Aorta (tissue), 5 donors: ENCODE data around the gene ASAP2. TPM values are rescaled to one million over a fixed set of nuclear protein-coding genes. Genes with fewer than 3 reads are reported as not detected.

Experiments used
- ATAC-seq: fragments of 200-7000 bp; cut with Tn5 transposase; one replicate; pipeline ENCODE4 v1.9.1; 2022; ENCODE audit warnings: moderate library complexity; ENCODE audit not compliant: low FRiP score
- DNase-seq, 2 donors: peaks; one replicate each; pipeline ENCODE4 v3.0.0-alpha.2; 2020
- H3K27ac ChIP-seq, 2 donors: one replicate each; pipeline ENCODE4 v1.5.1; 2013; ENCODE audit warnings: low read length in 2 of 2, mild to moderate bottlenecking in 2 of 2, moderate library complexity in 2 of 2, control low read depth in 1 of 2, inconsistent platforms in 1 of 2, low read depth in 1 of 2
- H3K27me3 ChIP-seq, 2 donors: one replicate each; pipeline ENCODE4 v1.6.1; 2013; ENCODE audit warnings: control low read depth in 1 of 2, low read length in 1 of 2, mild to moderate bottlenecking in 1 of 2, moderate library complexity in 1 of 2; ENCODE audit not compliant: insufficient read depth in 2 of 2, control insufficient read depth in 1 of 2
- H3K36me3 ChIP-seq, 2 donors: one replicate each; pipeline ENCODE4 v1.6.1; 2013; ENCODE audit warnings: control low read depth in 1 of 2, low read length in 1 of 2, mild to moderate bottlenecking in 1 of 2; ENCODE audit not compliant: insufficient read depth in 2 of 2, control insufficient read depth in 1 of 2
- H3K4me1 ChIP-seq, 2 donors: one replicate each; pipeline ENCODE4 v1.6.1; 2013; ENCODE audit warnings: low read length in 2 of 2, control low read depth in 1 of 2, mild to moderate bottlenecking in 1 of 2, moderate library complexity in 1 of 2; ENCODE audit not compliant: insufficient read depth in 2 of 2, control insufficient read depth in 1 of 2
- H3K4me3 ChIP-seq, 2 donors: one replicate each; pipeline ENCODE4 v1.5.1; 2013; ENCODE audit warnings: low read length in 2 of 2, control low read depth in 1 of 2, mild to moderate bottlenecking in 1 of 2
- H3K9me3 ChIP-seq: one replicate; pipeline ENCODE4 v1.6.1; 2013; ENCODE audit warnings: mild to moderate bottlenecking, low read length; ENCODE audit not compliant: control insufficient read depth
- WGBS, 2 donors: extraction: QIAGEN DNeasy Blood & Tissue Kit; methylation state at CpG; one replicate each; pipeline ENCODE4 v1.1.7; 2013; 5-methylcytosine and 5-hydroxymethylcytosine counted together
- intact Hi-C, 2 donors: fragments of 100-400 bp; cut with DNase I; formaldehyde crosslinking; loops; one replicate each; pipeline versions ENCODE4 v1.14.2 to v1.15.0; 2022
- polyA plus RNA-seq, 2 donors: library from polyadenylated mRNA; stranded (reverse); fragments of 200-250 nt; gene quantifications; one replicate each; pipeline ENCODE4 v1.2.3, GENCODE V29; 2013
- total RNA-seq, 2 donors: library from RNA; stranded (reverse); fragmentation: NEBNext Ultra II Directional; extraction: Animal tissue kit (Norgen Biotek cat#: 25700); gene quantifications; one replicate each; pipeline ENCODE4 v1.2.1, GENCODE V29; 2021
- donor health status: healthy with polysubstance abuse.
- donor health status: Bipolar disorder and iron deficiency.
- donor health status: DM: no; HTN: no; CAD: no.
- donor health status: DM: no; HTN: no; CAD: no.
- donor health status: DM: yes; HTN: yes; CAD: no.

The ASAP2 gene
- total and polyA plus RNA-seq, 4 donors = 16.7 to 72.4 (median 48.8) TPM

DNA sequence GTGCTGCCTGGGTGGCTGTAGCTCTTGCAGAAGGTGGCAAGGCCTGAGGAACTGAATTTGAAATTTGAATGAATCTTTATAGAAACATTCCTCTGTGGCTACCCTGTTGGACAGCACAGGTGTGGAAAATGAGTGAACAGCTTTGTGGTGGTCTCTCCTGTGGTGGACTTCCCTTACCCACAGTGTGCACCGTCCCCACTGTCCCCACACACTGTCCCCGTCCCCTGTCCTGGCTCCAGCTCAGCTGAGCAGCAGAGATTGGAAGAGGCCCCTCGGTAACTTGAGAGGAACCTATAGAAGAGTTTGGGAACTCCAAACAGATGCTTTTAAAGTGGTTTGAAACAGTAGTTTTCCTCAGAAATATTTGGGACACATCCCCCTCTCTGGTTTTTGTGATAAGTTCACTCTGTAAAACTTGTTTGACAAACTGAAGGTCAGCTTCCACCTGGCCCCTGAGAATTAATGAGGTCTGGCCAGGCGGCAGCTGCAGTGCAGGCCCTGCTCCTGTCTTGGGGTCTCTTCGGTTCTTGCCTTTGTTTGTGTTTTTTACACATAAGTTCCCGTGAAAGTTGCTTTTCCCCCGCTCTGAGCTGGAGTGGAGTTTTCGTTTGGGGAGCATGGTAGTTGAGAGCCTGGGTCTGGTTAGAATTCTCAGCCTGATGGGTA lies 63.2 kb downstream of the ASAP2 start:
- WGBS, 2 donors = 68 to 69% methylated on average over 8 of the region's 8 CpGs
- no peaks in the 10 kb centered on the region for H3K27me3 ChIP-seq
- no peak overlapping the region for H3K27ac ChIP-seq
- H3K36me3 ChIP-seq = no peaks in the 10 kb centered on the region
- no peaks in the 10 kb centered on the region for H3K9me3 ChIP-seq
- ATAC-seq (no peak), DNase-seq (no peak)
- intact Hi-C loops = no loop called here
- H3K4me1 ChIP-seq = no peaks in the 10 kb centered on the region
- no peak overlapping the region for H3K4me3 ChIP-seq

GRCh38 chr2:9271091-9271490 lies 64.5 kb downstream of the ASAP2 start:
- ATAC-seq (no peak), DNase-seq (no peak)
- no peak overlapping the region for H3K27ac ChIP-seq
- no peaks in the 10 kb centered on the region for H3K9me3 ChIP-seq
- intact Hi-C loops = no loop called here
- H3K27me3 ChIP-seq = no peaks in the 10 kb centered on the region
- no peaks in the 10 kb centered on the region for H3K4me1 ChIP-seq
- 80 to 88% methylated on average over 5 of the region's 5 CpGs for WGBS, 2 donors
- no peaks in the 10 kb centered on the region for H3K36me3 ChIP-seq
- H3K4me3 ChIP-seq = no peak overlapping the region

GRCh38 chr2:9271691-9272090 lies 65.1 kb downstream of the ASAP2 start:
- Histone ChIP-seq H3K4me1 (no peaks in the 10 kb centered on the region), H3K27ac (no peak overlapping the region), H3K4me3 (no peak overlapping the region), H3K36me3 (no peaks in the 10 kb centered on the region), H3K9me3 (no peaks in the 10 kb centered on the region), H3K27me3 (no peaks in the 10 kb centered on the region)
- ATAC-seq (no peak), DNase-seq (no peak)
- intact Hi-C loops = no loop called here
- 95 to 96% methylated on average over 5 of the region's 5 CpGs for WGBS, 2 donors

GRCh38 chr2:9273486-9274130 lies 67.0 kb downstream of the ASAP2 start:
- Histone ChIP-seq H3K27me3 (no peaks in the 10 kb centered on the region), H3K27ac (no peak overlapping the region), H3K9me3 (no peaks in the 10 kb centered on the region), H3K36me3 (no peaks in the 10 kb centered on the region), H3K4me1 (no peaks in the 10 kb centered on the region), H3K4me3 (no peak overlapping the region)
- intact Hi-C loops = no loop called here
- DNase-seq (no peak), ATAC-seq (no peak)
- WGBS, 2 donors = 68 to 69% methylated on average over 5 of the region's 5 CpGs

GRCh38 chr2:9274701-9275343 lies 68.2 kb downstream of the ASAP2 start:
- DNase-seq (no peak), ATAC-seq (no peak)
- no peaks in the 10 kb centered on the region for H3K36me3 ChIP-seq
- no peak overlapping the region for H3K27ac ChIP-seq
- no peak overlapping the region for H3K4me3 ChIP-seq
- H3K9me3 ChIP-seq = no peaks in the 10 kb centered on the region
- H3K4me1 ChIP-seq = no peaks in the 10 kb centered on the region
- intact Hi-C loops = no loop called here
- no peaks in the 10 kb centered on the region for H3K27me3 ChIP-seq
- 82 to 87% methylated on average over 5 of the region's 5 CpGs for WGBS, 2 donors

GRCh38 chr2:9275399-9275798 lies 68.8 kb downstream of the ASAP2 start:
- H3K27ac ChIP-seq = no peak overlapping the region
- no peaks in the 10 kb centered on the region for H3K4me1 ChIP-seq
- no peaks in the 10 kb centered on the region for H3K36me3 ChIP-seq
- ATAC-seq = no peak
- no peak for DNase-seq
- WGBS, 2 donors = 50 to 55% methylated on average over 3 of the region's 3 CpGs
- H3K4me3 ChIP-seq = no peak overlapping the region
- intact Hi-C loops = no loop called here
- H3K9me3 ChIP-seq = no peaks in the 10 kb centered on the region
- no peaks in the 10 kb centered on the region for H3K27me3 ChIP-seq

- no peak for DNase-seq
- no peaks in the 10 kb centered on the region for H3K4me1 ChIP-seq
- H3K27me3 ChIP-seq = no peaks in the 10 kb centered on the region
- ATAC-seq = no peak
- intact Hi-C loops = no loop called here
- no peak overlapping the region for H3K4me3 ChIP-seq
- H3K9me3 ChIP-seq = no peaks in the 10 kb centered on the region
- H3K27ac ChIP-seq = no peak overlapping the region
- H3K36me3 ChIP-seq = no peaks in the 10 kb centered on the region
- 82 to 85% methylated on average over 2 of the region's 2 CpGs for WGBS, 2 donors
Measured at GRCh38 chr2:9276074-9276473, 69.5 kb downstream of the ASAP2 start.

GRCh38 chr2:9276901-9277451 lies 70.4 kb downstream of the ASAP2 start:
- ATAC-seq = no peak

More at GRCh38 chr2:9276901-9277451, 70.4 kb downstream of the ASAP2 start:
- Histone ChIP-seq H3K36me3 (no peaks in the 10 kb centered on the region), H3K27ac (no peak overlapping the region), H3K4me1 (peaks cover 0 to 2% of the 10 kb centered on the region in 2 donors), H3K27me3 (no peaks in the 10 kb centered on the region), H3K9me3 (no peaks in the 10 kb centered on the region), H3K4me3 (no peak overlapping the region)
- intact Hi-C loops = no loop called here
- no peak for DNase-seq
- 32 to 33% methylated on average over 9 of the region's 9 CpGs for WGBS, 2 donors
